ENCODE data around the gene CYBB. TPM values are rescaled to one million over a fixed set of nuclear protein-coding genes. Genes with fewer than 3 reads are reported as not detected.
A peak's percentile ranks its signal among the peaks of the same experiment; 100 is the strongest.

Gene CYBB
- polyA plus RNA-seq, 1 experiment: not detected

DNA sequence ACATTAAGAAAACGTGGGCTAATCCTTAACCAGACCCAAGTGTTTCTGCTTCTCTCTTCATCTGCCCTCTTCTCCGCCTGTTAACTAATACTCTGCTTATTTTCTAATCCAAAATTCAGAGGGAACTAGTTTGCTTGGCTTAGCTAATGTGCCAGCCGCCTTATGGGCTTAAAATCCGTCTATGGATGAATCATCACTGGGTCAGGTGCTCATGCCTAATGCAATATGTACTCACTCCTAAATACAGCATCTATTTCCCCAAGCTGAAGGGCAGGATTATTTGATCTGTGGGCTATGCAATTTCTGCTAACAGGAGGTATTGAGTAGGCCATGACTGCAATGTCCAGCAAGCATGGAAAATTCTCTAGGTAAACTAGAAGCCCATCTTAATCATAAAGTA, 55.1 kb downstream of the CYBB start:
- ChIA-PET CTCF (interaction anchor here (1.0 kb wide), 1 partner anchor 10 kb away, joined by 6 read pairs; no protein-coding TSS in a partner anchor), POLR2A (no interaction called here)
- Histone ChIP-seq H3K4me3 (ENCODE audit: low read depth, low read length) (no peak overlapping the region), H3K27me3 (ENCODE audit: control insufficient read depth, insufficient read depth, low read length) (no peaks in the 10 kb centered on the region), H3K27ac (ENCODE audit: low read depth, low read length) (no peak overlapping the region), H3K9me3 (ENCODE audit: control insufficient read depth, insufficient read depth, low read length) (no peaks in the 10 kb centered on the region)
- TF ChIP-seq, protein P1, sequence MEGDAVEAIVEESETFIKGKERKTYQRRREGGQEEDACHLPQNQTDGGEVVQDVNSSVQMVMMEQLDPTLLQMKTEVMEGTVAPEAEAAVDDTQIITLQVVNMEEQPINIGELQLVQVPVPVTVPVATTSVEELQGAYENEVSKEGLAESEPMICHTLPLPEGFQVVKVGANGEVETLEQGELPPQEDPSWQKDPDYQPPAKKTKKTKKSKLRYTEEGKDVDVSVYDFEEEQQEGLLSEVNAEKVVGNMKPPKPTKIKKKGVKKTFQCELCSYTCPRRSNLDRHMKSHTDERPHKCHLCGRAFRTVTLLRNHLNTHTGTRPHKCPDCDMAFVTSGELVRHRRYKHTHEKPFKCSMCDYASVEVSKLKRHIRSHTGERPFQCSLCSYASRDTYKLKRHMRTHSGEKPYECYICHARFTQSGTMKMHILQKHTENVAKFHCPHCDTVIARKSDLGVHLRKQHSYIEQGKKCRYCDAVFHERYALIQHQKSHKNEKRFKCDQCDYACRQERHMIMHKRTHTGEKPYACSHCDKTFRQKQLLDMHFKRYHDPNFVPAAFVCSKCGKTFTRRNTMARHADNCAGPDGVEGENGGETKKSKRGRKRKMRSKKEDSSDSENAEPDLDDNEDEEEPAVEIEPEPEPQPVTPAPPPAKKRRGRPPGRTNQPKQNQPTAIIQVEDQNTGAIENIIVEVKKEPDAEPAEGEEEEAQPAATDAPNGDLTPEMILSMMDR (IDR thresholded peaks at IDR 0.05; ENCODE audit: low read depth, low read length): no peak
- DNase-seq (ENCODE audit: low read depth, low spot score): no peak

DNA sequence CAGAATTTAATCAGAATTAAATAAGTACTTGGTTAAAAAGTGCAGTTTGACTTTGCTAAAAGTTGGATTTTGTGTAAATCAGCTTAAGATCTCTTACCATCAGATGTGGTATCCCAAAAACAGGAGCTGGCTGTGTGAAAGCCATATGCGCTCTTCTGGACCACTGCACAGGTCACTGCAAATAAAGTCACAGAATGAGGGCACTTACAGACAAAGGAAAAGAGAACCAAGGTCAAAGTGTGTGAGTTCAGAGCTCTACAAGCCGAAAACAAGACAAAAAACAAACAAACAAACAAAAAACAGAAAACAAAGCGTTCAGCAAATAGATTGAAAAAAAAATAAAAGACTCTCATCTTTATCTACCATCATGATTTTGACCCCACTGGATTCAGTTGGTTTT, 61.1 kb downstream of the CYBB start:
- DNase-seq (ENCODE audit: low read depth, low spot score): no peak
- Histone ChIP-seq H3K27me3 (ENCODE audit: control insufficient read depth, insufficient read depth, low read length) (no peaks in the 10 kb centered on the region), H3K9me3 (ENCODE audit: control insufficient read depth, insufficient read depth, low read length) (no peaks in the 10 kb centered on the region), H3K4me3 (ENCODE audit: low read depth, low read length) (no peak overlapping the region), H3K27ac (ENCODE audit: low read depth, low read length) (no peak overlapping the region)
- ChIA-PET POLR2A (no interaction called here), CTCF (interaction anchor here (2.5 kb wide), 1 partner anchor 16 kb away, joined by 6 read pairs; no protein-coding TSS in a partner anchor)
- TF ChIP-seq, protein P1 (IDR thresholded peaks at IDR 0.05; ENCODE audit: low read depth, low read length): no peak

DNA sequence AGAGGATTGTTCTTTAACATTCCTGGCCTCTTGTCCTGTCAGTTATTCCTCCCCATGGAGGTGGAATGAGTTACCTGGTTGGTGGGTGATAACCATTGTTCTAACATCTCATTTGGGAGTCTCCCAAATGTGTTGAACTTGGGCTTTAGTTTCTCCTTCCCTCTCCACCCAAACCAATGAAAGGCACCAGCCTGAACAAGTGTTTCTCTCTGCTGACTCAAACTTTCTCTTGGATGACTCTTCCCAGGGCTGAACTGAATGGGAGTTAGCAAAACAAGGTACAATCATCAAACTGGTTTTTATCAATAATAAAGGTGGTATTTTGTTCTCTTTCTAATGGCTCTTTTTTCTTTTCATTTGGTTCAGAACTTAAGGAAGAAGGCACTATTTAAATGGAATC, 64.8 kb downstream of the CYBB start:
- POLR2A ChIA-PET: no interaction called here
- CTCF ChIA-PET: no interaction called here
- Histone ChIP-seq H3K9me3 (ENCODE audit: control insufficient read depth, insufficient read depth, low read length) (no peaks in the 10 kb centered on the region), H3K27me3 (ENCODE audit: control insufficient read depth, insufficient read depth, low read length) (no peaks in the 10 kb centered on the region), H3K27ac (ENCODE audit: low read depth, low read length) (no peak overlapping the region), H3K4me3 (ENCODE audit: low read depth, low read length) (no peak overlapping the region)
- DNase-seq (ENCODE audit: low read depth, low spot score): no peak
- TF ChIP-seq, protein P1 (IDR thresholded peaks at IDR 0.05; ENCODE audit: low read depth, low read length): no peak

DNA sequence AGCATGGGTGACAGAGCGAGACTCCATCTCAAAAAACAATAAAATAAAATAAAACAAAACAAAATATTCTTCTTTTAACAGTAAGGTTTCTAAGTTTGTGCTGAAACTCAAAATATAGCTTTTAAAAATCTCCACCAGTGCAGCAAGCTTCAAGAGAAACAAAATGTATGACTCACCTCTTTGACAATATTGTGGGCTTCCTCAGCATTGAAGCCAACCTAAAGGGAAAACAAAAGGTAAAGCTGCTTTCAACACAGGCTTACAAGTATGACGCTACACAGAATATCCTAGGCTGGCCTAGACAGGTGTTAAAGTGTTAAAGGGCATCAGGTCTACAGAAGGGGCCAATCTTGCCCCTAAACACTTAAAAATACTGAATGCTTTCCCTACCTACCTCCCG, 66.3 kb downstream of the CYBB start:
- TF ChIP-seq, protein P1 (IDR thresholded peaks at IDR 0.05; ENCODE audit: low read depth, low read length): no peak
- no peaks in the 10 kb centered on the region for H3K27me3 ChIP-seq (ENCODE audit: control insufficient read depth, insufficient read depth, low read length)
- peak overlapping the region; percentile 73 for H3K4me3 ChIP-seq (ENCODE audit: low read depth, low read length)
- no peak overlapping the region for H3K27ac ChIP-seq (ENCODE audit: low read depth, low read length)
- POLR2A ChIA-PET: no interaction called here
- no peaks in the 10 kb centered on the region for H3K9me3 ChIP-seq (ENCODE audit: control insufficient read depth, insufficient read depth, low read length)
- DNase-seq (ENCODE audit: low read depth, low spot score): no peak
- CTCF ChIA-PET: no interaction called here

DNA sequence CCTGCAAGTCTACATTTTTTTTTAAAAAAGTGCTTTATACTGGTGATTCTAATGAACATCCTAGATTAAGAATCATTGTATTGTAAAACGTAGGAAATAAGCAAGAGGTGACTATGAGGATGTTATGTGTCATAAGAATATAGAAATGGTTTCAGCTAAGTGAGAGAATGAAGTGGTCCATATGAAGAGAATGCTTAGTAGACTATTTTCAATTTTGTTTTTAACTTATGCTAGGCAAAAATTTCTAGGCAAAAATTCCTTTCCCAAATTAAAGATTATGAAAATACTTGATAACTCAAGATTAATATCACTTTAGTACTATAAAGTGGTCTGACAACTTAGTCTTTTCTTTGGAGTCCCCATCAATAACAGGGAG, 66.7 kb downstream of the CYBB start:
- POLR2A ChIA-PET: no interaction called here
- CTCF ChIA-PET: no interaction called here
- no peak for DNase-seq (ENCODE audit: low read depth, low spot score)
- Histone ChIP-seq H3K27me3 (ENCODE audit: control insufficient read depth, insufficient read depth, low read length) (no peaks in the 10 kb centered on the region), H3K4me3 (ENCODE audit: low read depth, low read length) (peak overlapping the region; percentile 73), H3K9me3 (ENCODE audit: control insufficient read depth, insufficient read depth, low read length) (no peaks in the 10 kb centered on the region), H3K27ac (ENCODE audit: low read depth, low read length) (no peak overlapping the region)
- TF ChIP-seq, protein P1 (IDR thresholded peaks at IDR 0.05; ENCODE audit: low read depth, low read length): no peak
